Uterus (tissue), 4 donors: ENCODE results near the gene EPHB2. TPM values are rescaled to one million over a fixed set of nuclear protein-coding genes. Genes with fewer than 3 reads are reported as not detected.

Experiments used
- DNase-seq, 2 donors: peaks; one replicate each; pipeline ENCODE4 v3.0.0-alpha.2; 2019 to 2020
- H3K27ac ChIP-seq, 2 donors: fragments of 200-600 bp; sonication (generic); 1 replicate in 1 of 2; 2 replicates in 1 of 2; pipeline ENCODE4 v1.5.1; 2016 to 2018
- H3K27me3 ChIP-seq, 2 donors: fragments of 200-600 bp; sonication (generic); one replicate each; pipeline ENCODE4 v1.5.1; 2018 to 2019; ENCODE audit warnings: control low read depth in 1 of 2
- H3K36me3 ChIP-seq, 2 donors: fragments of 200-600 bp; sonication (generic); one replicate each; pipeline ENCODE4 v1.5.1; 2019; ENCODE audit warnings: control low read depth in 1 of 2
- H3K4me1 ChIP-seq, 2 donors: fragments of 200-600 bp; sonication (generic); one replicate each; pipeline ENCODE4 v1.5.1; 2018 to 2019; ENCODE audit warnings: control low read depth in 1 of 2
- H3K4me3 ChIP-seq, 2 donors: fragments of 200-600 bp; sonication (generic); 1 replicate in 1 of 2; 2 replicates in 1 of 2; pipeline ENCODE4 v1.5.1; 2018 to 2019; ENCODE audit warnings: mild to moderate bottlenecking in 1 of 2
- H3K9me3 ChIP-seq, 2 donors: fragments of 200-600 bp; sonication (generic); one replicate each; pipeline ENCODE4 v1.5.1; 2019; ENCODE audit warnings: control low read depth in 1 of 2
- CTCF ChIP-seq, 4 experiments: fragments of 200-600 bp in 2 of 4; fragments of 450-650 bp in 2 of 4; sonication (generic) in 2 of 4; IDR thresholded peaks; one replicate each; pipeline ENCODE4 v1.5.1; 2016 to 2019; ENCODE audit warnings: antibody characterized with exemption in 4 of 4, mild to moderate bottlenecking in 2 of 4, moderate library complexity in 1 of 4
- POLR2A ChIP-seq, 2 donors: fragments of 450-650 bp; IDR thresholded peaks; one replicate each; pipeline ENCODE4 v1.6.1; 2016; ENCODE audit warnings: antibody characterized with exemption in 2 of 2, mild to moderate bottlenecking in 1 of 2, moderate library complexity in 1 of 2
- intact Hi-C: fragments of 100-400 bp; cut with DNase I; formaldehyde crosslinking; loops from one replicate; pipeline ENCODE4 v1.15.1; 2023; ENCODE audit warnings: low total_unique reads
- total RNA-seq, 4 donors: library from RNA; depleted of rRNA in 3 of 4; stranded (reverse); fragments of >200 nt in 3 of 4; gene quantifications; one replicate each; pipeline versions ENCODE4 v1.1.0 to v1.2.4, GENCODE V29; 2014 to 2023
- donor health status: DM: yes; HTN: yes; CAD: no.

EPHB2 gene
- total RNA-seq, 4 donors from 2014 or later = under 0.01 to 49.6 (median 2.2) TPM

GRCh38 chr1:22755641-22756040 is 45.0 kb downstream of the EPHB2 start:
- H3K36me3 ChIP-seq = no peaks in the 10 kb centered on the region
- intact Hi-C loops = no loop called here
- no peak overlapping the region for H3K4me3 ChIP-seq
- TF ChIP-seq CTCF (IDR thresholded peaks at IDR 0.05) (no peak), POLR2A (IDR thresholded peaks at IDR 0.05) (no peak)
- no peak overlapping the region for H3K27ac ChIP-seq
- no peaks in the 10 kb centered on the region for H3K4me1 ChIP-seq
- H3K9me3 ChIP-seq = no peaks in the 10 kb centered on the region
- DNase-seq = no peak
- H3K27me3 ChIP-seq = no peaks in the 10 kb centered on the region

GRCh38 chr1:22756125-22756735 is 45.6 kb downstream of the EPHB2 start:
- DNase-seq = no peak
- intact Hi-C loops = no loop called here
- Histone ChIP-seq H3K27me3 (no peaks in the 10 kb centered on the region), H3K9me3 (no peaks in the 10 kb centered on the region), H3K27ac (no peak overlapping the region), H3K4me1 (no peaks in the 10 kb centered on the region), H3K36me3 (no peaks in the 10 kb centered on the region), H3K4me3 (no peak overlapping the region)
- no peak for TF ChIP-seq CTCF (IDR thresholded peaks at IDR 0.05)
- TF ChIP-seq POLR2A (IDR thresholded peaks at IDR 0.05) = no peak

- no peak overlapping the region for H3K4me3 ChIP-seq
- TF ChIP-seq POLR2A (IDR thresholded peaks at IDR 0.05) (no peak), CTCF (IDR thresholded peaks at IDR 0.05) (no peak)
- H3K27ac ChIP-seq = no peak overlapping the region
- H3K36me3 ChIP-seq = no peaks in the 10 kb centered on the region
- intact Hi-C loops = no loop called here
- no peak for DNase-seq
- no peaks in the 10 kb centered on the region for H3K4me1 ChIP-seq
- no peaks in the 10 kb centered on the region for H3K9me3 ChIP-seq
- no peaks in the 10 kb centered on the region for H3K27me3 ChIP-seq
Measured at GRCh38 chr1:22760455-22760854, 49.8 kb downstream of the EPHB2 start.

- H3K4me1 ChIP-seq = no peaks in the 10 kb centered on the region
- intact Hi-C loops = no loop called here
- H3K9me3 ChIP-seq = no peaks in the 10 kb centered on the region
- H3K27me3 ChIP-seq = no peaks in the 10 kb centered on the region
- H3K4me3 ChIP-seq = no peak overlapping the region
- no peak for DNase-seq
- TF ChIP-seq CTCF (IDR thresholded peaks at IDR 0.05) = no peak
- no peak overlapping the region for H3K27ac ChIP-seq
- H3K36me3 ChIP-seq = no peaks in the 10 kb centered on the region
Measured at GRCh38 chr1:22761101-22761500, 50.5 kb downstream of the EPHB2 start.

GRCh38 chr1:22761821-22762220 is 51.2 kb downstream of the EPHB2 start:
- intact Hi-C loops = no loop called here
- no peak for TF ChIP-seq POLR2A (IDR thresholded peaks at IDR 0.05)
- no peak for TF ChIP-seq CTCF (IDR thresholded peaks at IDR 0.05)

More at GRCh38 chr1:22761821-22762220, 51.2 kb downstream of the EPHB2 start:
- no peaks in the 10 kb centered on the region for H3K9me3 ChIP-seq
- no peak overlapping the region for H3K4me3 ChIP-seq
- no peak overlapping the region for H3K27ac ChIP-seq
- no peaks in the 10 kb centered on the region for H3K27me3 ChIP-seq
- no peak for DNase-seq
- H3K4me1 ChIP-seq = no peaks in the 10 kb centered on the region
- H3K36me3 ChIP-seq = no peaks in the 10 kb centered on the region
